Glutamatergic neuron (in vitro differentiated cells): ENCODE measurements around the gene CDC14B. TPM values are rescaled to one million over a fixed set of nuclear protein-coding genes. Genes with fewer than 3 reads are reported as not detected.

Source experiments
- DNase-seq: peaks from one replicate; pipeline ENCODE4 v3.0.0; 2022
- H3K27ac Mint-ChIP-seq: one replicate; pipeline ENCODE4 v1.8.0; 2020; ENCODE audit warnings: mild to moderate bottlenecking, mixed read lengths, inconsistent platforms; ENCODE audit not compliant: unreplicated experiment
- H3K27me3 Mint-ChIP-seq: one replicate; pipeline ENCODE4 v1.8.0; 2020; ENCODE audit warnings: mild to moderate bottlenecking, moderate library complexity, mixed read lengths, inconsistent platforms; ENCODE audit not compliant: unreplicated experiment
- H3K36me3 Mint-ChIP-seq: one replicate; pipeline ENCODE4 v1.8.0; 2020; ENCODE audit warnings: mild to moderate bottlenecking, mixed read lengths, inconsistent platforms; ENCODE audit not compliant: unreplicated experiment
- H3K4me1 Mint-ChIP-seq: one replicate; pipeline ENCODE4 v1.8.0; 2020; ENCODE audit warnings: mild to moderate bottlenecking, low read depth, mixed read lengths, inconsistent platforms; ENCODE audit not compliant: unreplicated experiment
- H3K4me3 Mint-ChIP-seq: one replicate; pipeline ENCODE4 v1.8.0; 2020; ENCODE audit warnings: mild to moderate bottlenecking, mixed read lengths, inconsistent platforms; ENCODE audit not compliant: unreplicated experiment
- H3K9me3 Mint-ChIP-seq: one replicate; pipeline ENCODE4 v1.8.0; 2020; ENCODE audit warnings: mild to moderate bottlenecking, moderate library complexity, mixed read lengths, inconsistent platforms; ENCODE audit not compliant: unreplicated experiment
- total RNA-seq: library from RNA; stranded (reverse); fragmentation: NEBNext Ultra II Directional; extraction: Animal tissue kit (Norgen Biotek cat#: 25700); gene quantifications from one replicate; pipeline ENCODE4 v1.2.1, GENCODE V29; 2021; ENCODE audit not compliant: unreplicated experiment
- TF ChIP-seq, protein P1 (sequence below): fragments of 200-600 bp; sonication (generic); IDR thresholded peaks from one replicate; pipeline ENCODE4 v1.5.0; 2021; ENCODE audit not compliant: partially characterized antibody, unreplicated experiment

The CDC14B gene
- total RNA-seq, 1 donor from 2014 or later: 9.2 TPM

DNA sequence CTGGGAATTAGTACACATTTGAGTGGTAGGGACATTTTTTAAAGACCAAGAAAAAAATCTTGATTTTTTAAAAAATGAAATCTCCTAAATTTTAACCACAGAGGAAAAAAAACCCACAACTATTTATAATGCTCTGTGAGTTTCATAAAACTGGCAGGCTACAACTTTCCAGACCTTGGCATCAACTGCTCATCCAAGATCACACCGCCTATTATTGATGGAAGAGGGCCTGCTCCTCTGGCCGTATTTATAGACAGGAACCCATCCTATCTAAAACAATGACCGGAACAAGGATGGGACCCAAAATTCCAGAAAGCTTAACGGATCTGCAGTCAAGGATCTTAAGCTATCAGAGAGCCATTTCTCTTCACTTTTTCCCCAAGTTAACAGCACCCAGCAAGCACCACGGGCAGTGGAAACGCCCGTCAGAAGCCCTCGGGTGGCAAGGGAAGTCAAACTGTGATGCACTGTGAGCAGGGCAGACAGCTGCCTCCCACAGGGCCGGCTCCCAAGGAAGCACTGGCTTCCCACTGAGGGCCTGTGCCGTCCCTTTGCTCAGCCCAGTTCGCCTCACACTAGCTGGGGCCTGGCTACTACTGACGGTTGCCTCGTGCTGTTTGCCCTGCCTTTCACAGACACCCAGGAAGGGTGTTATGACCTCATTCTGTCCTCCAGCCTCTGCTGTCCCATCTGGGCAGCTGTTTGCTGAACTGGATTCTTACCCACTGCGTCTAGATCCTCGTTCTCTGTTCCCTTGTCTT is 62.8 kb downstream of the CDC14B start:
- H3K4me1 Mint-ChIP-seq: peaks cover 8% of the 10 kb centered on the region
- no peaks in the 10 kb centered on the region for H3K9me3 Mint-ChIP-seq
- DNase-seq: peak; percentile 28
- TF ChIP-seq, protein P1, sequence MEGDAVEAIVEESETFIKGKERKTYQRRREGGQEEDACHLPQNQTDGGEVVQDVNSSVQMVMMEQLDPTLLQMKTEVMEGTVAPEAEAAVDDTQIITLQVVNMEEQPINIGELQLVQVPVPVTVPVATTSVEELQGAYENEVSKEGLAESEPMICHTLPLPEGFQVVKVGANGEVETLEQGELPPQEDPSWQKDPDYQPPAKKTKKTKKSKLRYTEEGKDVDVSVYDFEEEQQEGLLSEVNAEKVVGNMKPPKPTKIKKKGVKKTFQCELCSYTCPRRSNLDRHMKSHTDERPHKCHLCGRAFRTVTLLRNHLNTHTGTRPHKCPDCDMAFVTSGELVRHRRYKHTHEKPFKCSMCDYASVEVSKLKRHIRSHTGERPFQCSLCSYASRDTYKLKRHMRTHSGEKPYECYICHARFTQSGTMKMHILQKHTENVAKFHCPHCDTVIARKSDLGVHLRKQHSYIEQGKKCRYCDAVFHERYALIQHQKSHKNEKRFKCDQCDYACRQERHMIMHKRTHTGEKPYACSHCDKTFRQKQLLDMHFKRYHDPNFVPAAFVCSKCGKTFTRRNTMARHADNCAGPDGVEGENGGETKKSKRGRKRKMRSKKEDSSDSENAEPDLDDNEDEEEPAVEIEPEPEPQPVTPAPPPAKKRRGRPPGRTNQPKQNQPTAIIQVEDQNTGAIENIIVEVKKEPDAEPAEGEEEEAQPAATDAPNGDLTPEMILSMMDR: no peak
- peak overlapping the region; percentile 49 for H3K27ac Mint-ChIP-seq
- no peaks in the 10 kb centered on the region for H3K36me3 Mint-ChIP-seq
- no peak overlapping the region for H3K4me3 Mint-ChIP-seq
- H3K27me3 Mint-ChIP-seq: no peaks in the 10 kb centered on the region

DNA sequence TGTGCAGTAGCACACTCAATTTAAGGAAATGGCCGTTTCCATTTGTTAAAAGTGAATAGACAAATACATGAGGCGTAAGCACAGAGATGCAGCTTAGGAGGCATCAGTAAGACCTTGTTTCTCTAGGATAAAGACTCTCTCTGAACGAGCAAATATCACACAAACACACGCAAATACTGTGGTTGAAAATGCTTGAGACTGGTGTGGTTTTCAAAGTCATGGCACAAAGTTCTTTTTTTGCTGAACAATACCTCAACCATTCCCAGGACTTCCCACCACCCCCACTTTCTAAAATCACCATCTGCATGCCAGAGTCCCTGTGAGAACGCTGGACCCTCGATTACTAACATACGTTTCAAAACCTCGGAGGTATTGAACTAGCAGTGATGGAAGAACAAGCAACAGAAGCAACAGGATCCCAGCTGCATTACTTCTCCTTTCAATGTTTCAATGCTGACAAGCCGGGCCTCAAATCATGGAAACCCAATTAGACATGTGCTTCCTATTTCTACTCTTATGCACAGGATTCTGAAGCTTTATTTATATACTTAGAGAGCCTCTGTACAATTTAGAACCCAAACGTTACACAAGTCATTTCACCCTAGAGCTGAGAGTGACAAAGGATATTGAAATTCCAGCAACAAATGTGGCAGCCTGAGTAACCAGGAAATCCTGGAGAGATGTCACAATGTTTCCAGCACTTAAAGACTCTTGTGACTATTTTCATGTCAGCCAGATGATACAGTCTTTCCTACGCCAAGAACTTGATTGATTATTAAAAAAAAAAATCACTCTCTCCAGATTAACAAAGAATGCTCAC is 63.9 kb downstream of the CDC14B start:
- Mint-ChIP-seq H3K27me3 (no peaks in the 10 kb centered on the region), H3K4me3 (no peak overlapping the region), H3K27ac (no peak overlapping the region)

DNA sequence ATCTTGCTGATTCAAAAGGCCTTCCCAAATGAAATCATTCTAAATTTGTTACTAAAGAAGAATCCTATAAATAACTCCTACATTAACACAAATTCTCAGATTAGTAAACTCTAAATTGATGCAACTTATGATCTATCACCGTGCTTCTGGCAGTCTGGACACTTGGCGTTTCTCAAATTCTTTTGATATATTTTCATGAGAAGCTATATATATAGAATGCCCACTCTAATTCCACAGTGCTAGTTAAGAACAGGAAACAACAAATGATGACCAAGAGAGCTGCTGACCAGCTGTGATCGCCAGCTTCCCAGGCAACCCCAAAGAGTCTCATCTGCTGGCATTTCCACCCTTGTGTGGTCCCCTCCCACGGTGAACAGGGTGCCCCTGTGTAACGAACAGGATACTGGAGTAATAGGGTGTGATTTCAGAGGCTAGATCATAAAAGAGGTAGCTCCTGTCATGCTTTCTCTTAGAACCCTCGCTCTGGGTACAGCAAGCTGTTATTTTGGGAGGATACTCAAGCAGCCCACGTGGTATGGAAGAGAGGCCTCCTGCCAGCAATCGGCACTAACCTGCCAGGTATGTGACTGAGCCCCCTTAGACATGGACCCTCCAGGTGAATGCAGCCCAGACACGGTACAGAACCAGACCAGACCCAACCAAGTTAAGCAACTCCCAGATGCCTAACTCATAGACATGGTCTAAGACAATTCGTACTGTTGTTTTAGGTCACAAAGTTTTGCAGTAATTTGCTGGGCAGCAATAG is 64.7 kb downstream of the CDC14B start:
- TF ChIP-seq, protein P1: no peak
- no peaks in the 10 kb centered on the region for H3K9me3 Mint-ChIP-seq
- no peak overlapping the region for H3K27ac Mint-ChIP-seq
- peaks cover 8% of the 10 kb centered on the region for H3K4me1 Mint-ChIP-seq
- no peaks in the 10 kb centered on the region for H3K27me3 Mint-ChIP-seq
- no peak overlapping the region for H3K4me3 Mint-ChIP-seq
- H3K36me3 Mint-ChIP-seq: no peaks in the 10 kb centered on the region
- no peak for DNase-seq

More for the DNA sequence above, 63.9 kb downstream of the CDC14B start:
- DNase-seq: no peak
- H3K4me1 Mint-ChIP-seq: peaks cover 8% of the 10 kb centered on the region
- H3K36me3 Mint-ChIP-seq: no peaks in the 10 kb centered on the region
- TF ChIP-seq, protein P1: no peak
- H3K9me3 Mint-ChIP-seq: no peaks in the 10 kb centered on the region

DNA sequence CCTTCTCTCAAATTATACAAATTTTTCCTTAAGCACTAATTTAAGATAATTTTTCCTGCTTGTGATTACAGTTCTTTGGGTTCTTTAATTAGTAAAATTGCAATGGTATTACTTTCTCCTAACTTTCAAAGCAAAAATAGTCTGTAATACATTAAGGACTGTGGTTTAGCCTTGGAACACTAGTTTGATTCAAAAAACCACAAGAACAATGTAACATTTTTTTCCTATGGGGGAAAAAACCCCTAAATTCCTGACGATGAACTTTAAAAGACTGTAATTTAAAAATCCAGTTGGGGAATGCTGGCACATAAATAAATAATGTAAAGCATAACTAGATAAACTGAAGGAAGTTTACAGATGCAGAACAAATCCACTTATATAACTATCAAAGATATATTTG is 65.3 kb downstream of the CDC14B start:
- H3K27me3 Mint-ChIP-seq: no peaks in the 10 kb centered on the region
- peaks cover 8% of the 10 kb centered on the region for H3K4me1 Mint-ChIP-seq
- no peaks in the 10 kb centered on the region for H3K9me3 Mint-ChIP-seq
- no peak overlapping the region for H3K27ac Mint-ChIP-seq
- H3K4me3 Mint-ChIP-seq: no peak overlapping the region
- no peaks in the 10 kb centered on the region for H3K36me3 Mint-ChIP-seq
- no peak for DNase-seq
- TF ChIP-seq, protein P1: no peak
